Stimulated activated CD8-positive, alpha-beta memory T cell treated with anti-CD3 and anti-CD28 coated beads, Interleukin-2, amount 100 ng/mL, for 1 hour (primary cell): ENCODE measurements around the gene CLCN5.

Experiments
- DNase-seq, 2 donors: peaks; one replicate each; pipeline ENCODE4 v3.0.0-alpha.2; 2020; ENCODE audit warnings: low read depth in 2 of 2

Gene CLCN5

GRCh38 chrX:49922291-49923241 is at the start of gene CLCN5:
CLCN5 (plus strand) TSS chrX:49922596; CDS start chrX:49925299, 2,703 bp downstream.
- peak; percentile 81 to 89 for DNase-seq

GRCh38 chrX:49876750-49877149 is 45.6 kb upstream of the CLCN5 start:
- no peak for DNase-seq

GRCh38 chrX:49877397-49878101 is 44.8 kb upstream of the CLCN5 start:
- no peak for DNase-seq

GRCh38 chrX:49878128-49878833 is 44.1 kb upstream of the CLCN5 start:
- no peak for DNase-seq

- peak; percentile 49 to 59 for DNase-seq
These were observed 43.4 kb upstream of the CLCN5 start, which contains the start of gene USP27X for GRCh38 chrX:49878834-49879655. USP27X (plus strand) TSS chrX:49879484; CDS start chrX:49880308, 824 bp downstream.

GRCh38 chrX:49879656-49880277 is 42.6 kb upstream of the CLCN5 start:
- DNase-seq, result no peak

GRCh38 chrX:49880668-49881067 is 41.7 kb upstream of the CLCN5 start:
- DNase-seq, result no peak

- peak; percentile 15 to 23 for DNase-seq
These were observed 38.0 kb upstream of the CLCN5 start for GRCh38 chrX:49884290-49884862.

- no peak for DNase-seq
These were observed 29.9 kb upstream of the CLCN5 start for GRCh38 chrX:49892542-49892941.

GRCh38 chrX:49896951-49897350 is 25.4 kb upstream of the CLCN5 start:
- DNase-seq, result no peak

GRCh38 chrX:49901048-49901447 is 21.3 kb upstream of the CLCN5 start:
- DNase-seq, result no peak

GRCh38 chrX:49910344-49910743 is 12.1 kb upstream of the CLCN5 start:
- DNase-seq, result no peak

GRCh38 chrX:49912086-49912485 is 10.3 kb upstream of the CLCN5 start:
- DNase-seq, result no peak

- no peak for DNase-seq
These were observed 9.5 kb upstream of the CLCN5 start for GRCh38 chrX:49912861-49913260.

- peak in 1 of 2 donors; percentile 24 for DNase-seq
These were observed 6.8 kb upstream of the CLCN5 start for GRCh38 chrX:49915361-49916222.

- DNase-seq, result no peak
These were observed 2.8 kb upstream of the CLCN5 start for GRCh38 chrX:49919617-49920016.

- DNase-seq, result no peak
These were observed 1.3 kb upstream of the CLCN5 start for GRCh38 chrX:49921109-49921508.

GRCh38 chrX:49925176-49925575 is 2.8 kb downstream of the CLCN5 start:
- DNase-seq, result no peak

- no peak for DNase-seq
These were observed 7.6 kb downstream of the CLCN5 start for GRCh38 chrX:49930039-49930438.
